WTC11 (cell line): ENCODE measurements around the gene CD6. TPM values are rescaled to one million over a fixed set of nuclear protein-coding genes. Genes with fewer than 3 reads are reported as not detected.

Experiments used
- ATAC-seq: fragments of 200-7000 bp; cut with Tn5 transposase; 2 replicates; pipeline ENCODE4 v1.10.0; 2021; ENCODE audit warnings: mild to moderate bottlenecking, moderate library complexity
- CTCF ChIA-PET: fragments of 300-600 bp; sonication (Branson Sonifier 250); formaldehyde crosslinking; loops from one replicate; lab custom pipeline; 2021; ENCODE audit warnings: antibody characterized with exemption; lab: Charles Lee
- POLR2A ChIA-PET: fragments of 350-600 bp; sonication (Branson Sonifier 250); formaldehyde crosslinking; loops from one replicate; lab custom pipeline; 2021; ENCODE audit warnings: antibody characterized with exemption; lab: Charles Lee
- DNase-seq: peaks from one replicate; pipeline ENCODE4 v3.0.0; 2021; ENCODE audit warnings: low spot score
- H3K27ac Mint-ChIP-seq: 2 replicates; pipeline ENCODE4 v1.8.0; 2021; ENCODE audit warnings: mixed read lengths
- H3K27me3 Mint-ChIP-seq: 2 replicates; pipeline ENCODE4 v1.8.0; 2021; ENCODE audit warnings: low read depth, mild to moderate bottlenecking, moderate library complexity, mixed read lengths
- H3K36me3 Mint-ChIP-seq: 2 replicates; pipeline ENCODE4 v1.8.0; 2021; ENCODE audit warnings: mixed read lengths
- H3K4me1 Mint-ChIP-seq: 2 replicates; pipeline ENCODE4 v1.8.0; 2022; ENCODE audit warnings: mixed read lengths
- H3K4me3 Mint-ChIP-seq: 2 replicates; pipeline ENCODE4 v1.8.0; 2021; ENCODE audit warnings: mild to moderate bottlenecking, moderate library complexity, mixed read lengths
- H3K9me3 Mint-ChIP-seq: 2 replicates; pipeline ENCODE4 v1.8.0; 2021; ENCODE audit warnings: mixed read lengths
- ATF1 ChIP-seq: sonication (generic); formaldehyde crosslinking; IDR thresholded peaks from 2 replicates; pipeline ENCODE4 v1.8.1; 2023; ENCODE audit warnings: mild to moderate bottlenecking, moderate library complexity, missing genetic modification reagents
- EMX1 ChIP-seq: fragments of 250-450 bp; sonication (Bioruptor Pico); IDR thresholded peaks from 2 replicates; pipeline ENCODE4 v1.8.0; 2021; ENCODE audit warnings: mild to moderate bottlenecking
- JAZF1 ChIP-seq: fragments of 250-450 bp; sonication (Bioruptor Pico); IDR thresholded peaks from 2 replicates; pipeline ENCODE4 v1.9.0; 2021; ENCODE audit warnings: moderate library complexity, mild to moderate bottlenecking, inconsistent platforms
- OVOL2 ChIP-seq: fragments of 250-450 bp; sonication (Bioruptor Pico); IDR thresholded peaks from 2 replicates; pipeline ENCODE4 v1.9.0; 2021; ENCODE audit warnings: mild to moderate bottlenecking, borderline replicate concordance
- RELA ChIP-seq: sonication (generic); formaldehyde crosslinking; IDR thresholded peaks from 2 replicates; pipeline ENCODE4 v1.8.1; 2022; ENCODE audit warnings: missing genetic modification reagents, mild to moderate bottlenecking, borderline replicate concordance
- RORB ChIP-seq: fragments of 250-450 bp; sonication (Bioruptor Pico); IDR thresholded peaks from 2 replicates; pipeline ENCODE4 v1.9.0; 2021; ENCODE audit warnings: mild to moderate bottlenecking
- ZNF121 ChIP-seq: sonication (generic); formaldehyde crosslinking; IDR thresholded peaks from 2 replicates; pipeline ENCODE4 v1.8.0; 2023; ENCODE audit warnings: missing genetic modification reagents
- ZNF138 ChIP-seq: sonication (generic); formaldehyde crosslinking; conservative IDR thresholded peaks from 2 replicates; pipeline ENCODE4 v1.8.1; 2022; ENCODE audit warnings: mild to moderate bottlenecking, moderate library complexity, missing genetic modification reagents
- ZNF396 ChIP-seq: fragments of 250-450 bp; sonication (Bioruptor Pico); IDR thresholded peaks from 2 replicates; pipeline ENCODE4 v1.8.0; 2021; ENCODE audit warnings: mild to moderate bottlenecking, moderate library complexity, borderline replicate concordance
- ZNF416 ChIP-seq: fragments of 250-450 bp; sonication (Bioruptor Pico); IDR thresholded peaks from 2 replicates; pipeline ENCODE4 v1.9.0; 2021; ENCODE audit warnings: mild to moderate bottlenecking, inconsistent platforms
- total RNA-seq: library from RNA; stranded (reverse); gene quantifications from 3 replicates; pipeline ENCODE4 v1.2.3, GENCODE V29; 2021
- TF ChIP-seq, protein P1 (sequence below): sonication (generic); formaldehyde crosslinking; IDR thresholded peaks from 2 replicates; pipeline ENCODE4 v1.8.1; 2022; ENCODE audit warnings: missing genetic modification reagents, borderline replicate concordance
- TF ChIP-seq, protein P2 (sequence below): sonication (generic); formaldehyde crosslinking; IDR thresholded peaks from 2 replicates; pipeline ENCODE4 v1.8.0; 2023; ENCODE audit warnings: missing genetic modification reagents, mild to moderate bottlenecking, borderline replicate concordance
- TF ChIP-seq, protein P3 (sequence below): fragments of 250-450 bp; sonication (Bioruptor Pico); IDR thresholded peaks from 2 replicates; pipeline ENCODE4 v1.9.0; 2021; ENCODE audit warnings: mild to moderate bottlenecking, borderline replicate concordance
- TF ChIP-seq, protein P4 (sequence below): sonication (generic); formaldehyde crosslinking; conservative IDR thresholded peaks from 2 replicates; pipeline ENCODE4 v1.8.1; 2022; ENCODE audit warnings: mild to moderate bottlenecking, missing genetic modification reagents
- TF ChIP-seq, protein P5 (sequence below): fragments of 250-450 bp; sonication (Bioruptor Pico); IDR thresholded peaks from 2 replicates; pipeline ENCODE4 v1.9.0; 2021; ENCODE audit warnings: mild to moderate bottlenecking
- TF ChIP-seq, protein P6 (sequence below): sonication (generic); formaldehyde crosslinking; IDR thresholded peaks from 2 replicates; pipeline ENCODE4 v1.8.1; 2023; ENCODE audit warnings: mild to moderate bottlenecking, missing genetic modification reagents
- TF ChIP-seq, protein P7 (sequence below): sonication (generic); formaldehyde crosslinking; IDR thresholded peaks from 2 replicates; pipeline ENCODE4 v1.8.1; 2022; ENCODE audit warnings: low read depth, mild to moderate bottlenecking, moderate library complexity, missing genetic modification reagents, borderline replicate concordance

Gene CD6
- total RNA-seq, 1 experiment from 2014 or later, result 1.0 TPM

DNA sequence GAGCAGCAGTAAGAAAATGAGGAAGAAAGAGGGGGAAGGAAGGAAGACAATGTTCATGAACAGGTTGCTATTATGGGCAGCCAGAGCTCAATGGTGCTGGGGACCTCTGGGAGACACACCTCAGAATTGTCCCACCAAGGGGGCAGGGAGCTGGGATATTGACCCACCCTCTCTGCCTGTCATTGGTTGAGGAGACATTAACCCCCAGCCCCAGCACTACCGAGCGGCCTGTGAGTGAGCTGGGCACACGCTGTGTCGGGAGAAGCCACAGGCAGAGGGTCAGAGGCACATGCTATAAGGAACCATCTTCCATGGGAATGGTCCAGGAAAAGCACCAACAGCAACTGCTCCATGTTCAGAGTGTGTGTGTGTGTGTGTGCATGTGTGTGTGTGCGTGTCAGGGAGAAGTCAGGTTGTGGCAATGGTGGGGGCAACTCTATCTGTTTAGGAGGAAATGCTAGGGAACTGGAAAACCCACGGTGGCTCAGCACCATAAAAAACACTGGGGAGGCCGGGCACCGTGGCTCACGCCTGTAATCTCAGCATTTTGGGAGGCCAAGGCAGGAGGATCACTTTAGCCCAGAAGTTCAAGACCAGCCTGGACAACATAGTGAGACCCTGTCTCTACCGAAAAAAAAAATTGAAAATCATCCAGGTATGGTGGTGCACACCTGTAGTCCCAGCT, 49.2 kb downstream of the CD6 start:
- Mint-ChIP-seq H3K4me1 (peaks cover 26% of the 10 kb centered on the region), H3K27ac (no peak overlapping the region), H3K9me3 (no peaks in the 10 kb centered on the region)
- CTCF ChIA-PET, result no interaction called here
- no peak for ATAC-seq
- TF ChIP-seq, protein P1, sequence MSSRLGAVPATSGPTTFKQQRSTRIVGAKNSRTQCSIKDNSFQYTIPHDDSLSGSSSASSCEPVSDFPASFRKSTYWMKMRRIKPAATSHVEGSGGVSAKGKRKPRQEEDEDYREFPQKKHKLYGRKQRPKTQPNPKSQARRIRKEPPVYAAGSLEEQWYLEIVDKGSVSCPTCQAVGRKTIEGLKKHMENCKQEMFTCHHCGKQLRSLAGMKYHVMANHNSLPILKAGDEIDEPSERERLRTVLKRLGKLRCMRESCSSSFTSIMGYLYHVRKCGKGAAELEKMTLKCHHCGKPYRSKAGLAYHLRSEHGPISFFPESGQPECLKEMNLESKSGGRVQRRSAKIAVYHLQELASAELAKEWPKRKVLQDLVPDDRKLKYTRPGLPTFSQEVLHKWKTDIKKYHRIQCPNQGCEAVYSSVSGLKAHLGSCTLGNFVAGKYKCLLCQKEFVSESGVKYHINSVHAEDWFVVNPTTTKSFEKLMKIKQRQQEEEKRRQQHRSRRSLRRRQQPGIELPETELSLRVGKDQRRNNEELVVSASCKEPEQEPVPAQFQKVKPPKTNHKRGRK, result no peak
- TF ChIP-seq RELA (CRISPR knock-in tag), result no peak
- TF ChIP-seq ZNF121, result peak; percentile 27; the same call in 1 of the 2 replicates
- TF ChIP-seq, all 79 proteins: peak for 1
- peaks cover 34% of the 10 kb centered on the region for H3K27me3 Mint-ChIP-seq
- no peak for DNase-seq
- H3K4me3 Mint-ChIP-seq, result peak overlapping the region; percentile 66
- POLR2A ChIA-PET, result no interaction called here
- H3K36me3 Mint-ChIP-seq, result no peaks in the 10 kb centered on the region

DNA sequence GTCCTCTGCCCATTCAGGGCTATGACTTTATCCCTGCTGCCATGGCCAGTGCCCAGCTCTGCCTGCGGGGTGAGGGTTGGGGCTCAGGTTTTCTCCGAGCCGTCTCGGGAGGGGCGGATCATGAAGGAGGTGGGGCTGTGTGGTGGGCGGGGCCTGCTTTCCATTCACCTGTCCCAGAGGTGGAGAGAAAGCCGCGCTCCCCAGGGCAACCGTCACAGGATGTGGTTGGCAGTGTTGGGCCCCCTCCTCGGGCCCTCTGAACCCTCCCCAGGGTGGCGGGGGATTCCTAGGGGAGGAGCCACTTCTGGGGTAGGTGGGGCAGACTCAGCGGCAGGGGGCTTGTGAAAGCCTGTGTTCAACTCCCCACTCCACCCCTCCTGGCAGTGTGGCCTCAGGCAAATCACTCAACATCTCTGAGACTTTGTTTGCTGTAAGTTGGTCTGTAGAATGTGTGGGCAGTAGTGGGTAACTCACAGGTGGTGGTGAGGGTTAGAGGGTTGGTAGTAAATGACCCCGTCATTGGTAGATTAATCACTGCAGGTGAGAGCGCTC, 50.3 kb downstream of the CD6 start:
- H3K36me3 Mint-ChIP-seq, result no peaks in the 10 kb centered on the region
- peak; percentile 96 for ATAC-seq
- ChIA-PET CTCF (interaction anchor here (1.1 kb wide), 1 partner anchor 122 kb away, joined by 3 read pairs; no protein-coding TSS in a partner anchor), POLR2A (no interaction called here)
- peaks cover 26% of the 10 kb centered on the region for H3K4me1 Mint-ChIP-seq
- H3K4me3 Mint-ChIP-seq, result peak overlapping the region; percentile 66
- no peak overlapping the region for H3K27ac Mint-ChIP-seq
- no peaks in the 10 kb centered on the region for H3K9me3 Mint-ChIP-seq
- DNase-seq, result peak; percentile 83
- H3K27me3 Mint-ChIP-seq, result peaks cover 26% of the 10 kb centered on the region
- TF ChIP-seq ZNF396 (CRISPR knock-in tag) (no peak), ZNF121 (no peak), JAZF1 (no peak), ZNF416 (CRISPR knock-in tag) (no peak), RORB (CRISPR knock-in tag) (no peak), ZNF138 (CRISPR knock-in tag) (no peak), EMX1 (CRISPR knock-in tag) (no peak), ATF1 (CRISPR knock-in tag) (no peak), OVOL2 (CRISPR knock-in tag) (no peak)
- TF ChIP-seq, protein P2, sequence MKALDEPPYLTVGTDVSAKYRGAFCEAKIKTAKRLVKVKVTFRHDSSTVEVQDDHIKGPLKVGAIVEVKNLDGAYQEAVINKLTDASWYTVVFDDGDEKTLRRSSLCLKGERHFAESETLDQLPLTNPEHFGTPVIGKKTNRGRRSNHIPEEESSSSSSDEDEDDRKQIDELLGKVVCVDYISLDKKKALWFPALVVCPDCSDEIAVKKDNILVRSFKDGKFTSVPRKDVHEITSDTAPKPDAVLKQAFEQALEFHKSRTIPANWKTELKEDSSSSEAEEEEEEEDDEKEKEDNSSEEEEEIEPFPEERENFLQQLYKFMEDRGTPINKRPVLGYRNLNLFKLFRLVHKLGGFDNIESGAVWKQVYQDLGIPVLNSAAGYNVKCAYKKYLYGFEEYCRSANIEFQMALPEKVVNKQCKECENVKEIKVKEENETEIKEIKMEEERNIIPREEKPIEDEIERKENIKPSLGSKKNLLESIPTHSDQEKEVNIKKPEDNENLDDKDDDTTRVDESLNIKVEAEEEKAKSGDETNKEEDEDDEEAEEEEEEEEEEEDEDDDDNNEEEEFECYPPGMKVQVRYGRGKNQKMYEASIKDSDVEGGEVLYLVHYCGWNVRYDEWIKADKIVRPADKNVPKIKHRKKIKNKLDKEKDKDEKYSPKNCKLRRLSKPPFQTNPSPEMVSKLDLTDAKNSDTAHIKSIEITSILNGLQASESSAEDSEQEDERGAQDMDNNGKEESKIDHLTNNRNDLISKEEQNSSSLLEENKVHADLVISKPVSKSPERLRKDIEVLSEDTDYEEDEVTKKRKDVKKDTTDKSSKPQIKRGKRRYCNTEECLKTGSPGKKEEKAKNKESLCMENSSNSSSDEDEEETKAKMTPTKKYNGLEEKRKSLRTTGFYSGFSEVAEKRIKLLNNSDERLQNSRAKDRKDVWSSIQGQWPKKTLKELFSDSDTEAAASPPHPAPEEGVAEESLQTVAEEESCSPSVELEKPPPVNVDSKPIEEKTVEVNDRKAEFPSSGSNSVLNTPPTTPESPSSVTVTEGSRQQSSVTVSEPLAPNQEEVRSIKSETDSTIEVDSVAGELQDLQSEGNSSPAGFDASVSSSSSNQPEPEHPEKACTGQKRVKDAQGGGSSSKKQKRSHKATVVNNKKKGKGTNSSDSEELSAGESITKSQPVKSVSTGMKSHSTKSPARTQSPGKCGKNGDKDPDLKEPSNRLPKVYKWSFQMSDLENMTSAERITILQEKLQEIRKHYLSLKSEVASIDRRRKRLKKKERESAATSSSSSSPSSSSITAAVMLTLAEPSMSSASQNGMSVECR (CRISPR knock-in tag), result no peak
- TF ChIP-seq, protein P3, sequence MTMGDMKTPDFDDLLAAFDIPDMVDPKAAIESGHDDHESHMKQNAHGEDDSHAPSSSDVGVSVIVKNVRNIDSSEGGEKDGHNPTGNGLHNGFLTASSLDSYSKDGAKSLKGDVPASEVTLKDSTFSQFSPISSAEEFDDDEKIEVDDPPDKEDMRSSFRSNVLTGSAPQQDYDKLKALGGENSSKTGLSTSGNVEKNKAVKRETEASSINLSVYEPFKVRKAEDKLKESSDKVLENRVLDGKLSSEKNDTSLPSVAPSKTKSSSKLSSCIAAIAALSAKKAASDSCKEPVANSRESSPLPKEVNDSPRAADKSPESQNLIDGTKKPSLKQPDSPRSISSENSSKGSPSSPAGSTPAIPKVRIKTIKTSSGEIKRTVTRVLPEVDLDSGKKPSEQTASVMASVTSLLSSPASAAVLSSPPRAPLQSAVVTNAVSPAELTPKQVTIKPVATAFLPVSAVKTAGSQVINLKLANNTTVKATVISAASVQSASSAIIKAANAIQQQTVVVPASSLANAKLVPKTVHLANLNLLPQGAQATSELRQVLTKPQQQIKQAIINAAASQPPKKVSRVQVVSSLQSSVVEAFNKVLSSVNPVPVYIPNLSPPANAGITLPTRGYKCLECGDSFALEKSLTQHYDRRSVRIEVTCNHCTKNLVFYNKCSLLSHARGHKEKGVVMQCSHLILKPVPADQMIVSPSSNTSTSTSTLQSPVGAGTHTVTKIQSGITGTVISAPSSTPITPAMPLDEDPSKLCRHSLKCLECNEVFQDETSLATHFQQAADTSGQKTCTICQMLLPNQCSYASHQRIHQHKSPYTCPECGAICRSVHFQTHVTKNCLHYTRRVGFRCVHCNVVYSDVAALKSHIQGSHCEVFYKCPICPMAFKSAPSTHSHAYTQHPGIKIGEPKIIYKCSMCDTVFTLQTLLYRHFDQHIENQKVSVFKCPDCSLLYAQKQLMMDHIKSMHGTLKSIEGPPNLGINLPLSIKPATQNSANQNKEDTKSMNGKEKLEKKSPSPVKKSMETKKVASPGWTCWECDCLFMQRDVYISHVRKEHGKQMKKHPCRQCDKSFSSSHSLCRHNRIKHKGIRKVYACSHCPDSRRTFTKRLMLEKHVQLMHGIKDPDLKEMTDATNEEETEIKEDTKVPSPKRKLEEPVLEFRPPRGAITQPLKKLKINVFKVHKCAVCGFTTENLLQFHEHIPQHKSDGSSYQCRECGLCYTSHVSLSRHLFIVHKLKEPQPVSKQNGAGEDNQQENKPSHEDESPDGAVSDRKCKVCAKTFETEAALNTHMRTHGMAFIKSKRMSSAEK (CRISPR knock-in tag), result no peak
- TF ChIP-seq, protein P4, sequence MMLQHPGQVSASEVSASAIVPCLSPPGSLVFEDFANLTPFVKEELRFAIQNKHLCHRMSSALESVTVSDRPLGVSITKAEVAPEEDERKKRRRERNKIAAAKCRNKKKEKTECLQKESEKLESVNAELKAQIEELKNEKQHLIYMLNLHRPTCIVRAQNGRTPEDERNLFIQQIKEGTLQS (CRISPR knock-in tag), result no peak
- TF ChIP-seq, protein P5, sequence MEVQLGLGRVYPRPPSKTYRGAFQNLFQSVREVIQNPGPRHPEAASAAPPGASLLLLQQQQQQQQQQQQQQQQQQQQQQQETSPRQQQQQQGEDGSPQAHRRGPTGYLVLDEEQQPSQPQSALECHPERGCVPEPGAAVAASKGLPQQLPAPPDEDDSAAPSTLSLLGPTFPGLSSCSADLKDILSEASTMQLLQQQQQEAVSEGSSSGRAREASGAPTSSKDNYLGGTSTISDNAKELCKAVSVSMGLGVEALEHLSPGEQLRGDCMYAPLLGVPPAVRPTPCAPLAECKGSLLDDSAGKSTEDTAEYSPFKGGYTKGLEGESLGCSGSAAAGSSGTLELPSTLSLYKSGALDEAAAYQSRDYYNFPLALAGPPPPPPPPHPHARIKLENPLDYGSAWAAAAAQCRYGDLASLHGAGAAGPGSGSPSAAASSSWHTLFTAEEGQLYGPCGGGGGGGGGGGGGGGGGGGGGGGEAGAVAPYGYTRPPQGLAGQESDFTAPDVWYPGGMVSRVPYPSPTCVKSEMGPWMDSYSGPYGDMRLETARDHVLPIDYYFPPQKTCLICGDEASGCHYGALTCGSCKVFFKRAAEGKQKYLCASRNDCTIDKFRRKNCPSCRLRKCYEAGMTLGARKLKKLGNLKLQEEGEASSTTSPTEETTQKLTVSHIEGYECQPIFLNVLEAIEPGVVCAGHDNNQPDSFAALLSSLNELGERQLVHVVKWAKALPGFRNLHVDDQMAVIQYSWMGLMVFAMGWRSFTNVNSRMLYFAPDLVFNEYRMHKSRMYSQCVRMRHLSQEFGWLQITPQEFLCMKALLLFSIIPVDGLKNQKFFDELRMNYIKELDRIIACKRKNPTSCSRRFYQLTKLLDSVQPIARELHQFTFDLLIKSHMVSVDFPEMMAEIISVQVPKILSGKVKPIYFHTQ, result no peak
- TF ChIP-seq, protein P6, sequence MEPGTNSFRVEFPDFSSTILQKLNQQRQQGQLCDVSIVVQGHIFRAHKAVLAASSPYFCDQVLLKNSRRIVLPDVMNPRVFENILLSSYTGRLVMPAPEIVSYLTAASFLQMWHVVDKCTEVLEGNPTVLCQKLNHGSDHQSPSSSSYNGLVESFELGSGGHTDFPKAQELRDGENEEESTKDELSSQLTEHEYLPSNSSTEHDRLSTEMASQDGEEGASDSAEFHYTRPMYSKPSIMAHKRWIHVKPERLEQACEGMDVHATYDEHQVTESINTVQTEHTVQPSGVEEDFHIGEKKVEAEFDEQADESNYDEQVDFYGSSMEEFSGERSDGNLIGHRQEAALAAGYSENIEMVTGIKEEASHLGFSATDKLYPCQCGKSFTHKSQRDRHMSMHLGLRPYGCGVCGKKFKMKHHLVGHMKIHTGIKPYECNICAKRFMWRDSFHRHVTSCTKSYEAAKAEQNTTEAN (CRISPR knock-in tag), result no peak
- TF ChIP-seq, protein P7, sequence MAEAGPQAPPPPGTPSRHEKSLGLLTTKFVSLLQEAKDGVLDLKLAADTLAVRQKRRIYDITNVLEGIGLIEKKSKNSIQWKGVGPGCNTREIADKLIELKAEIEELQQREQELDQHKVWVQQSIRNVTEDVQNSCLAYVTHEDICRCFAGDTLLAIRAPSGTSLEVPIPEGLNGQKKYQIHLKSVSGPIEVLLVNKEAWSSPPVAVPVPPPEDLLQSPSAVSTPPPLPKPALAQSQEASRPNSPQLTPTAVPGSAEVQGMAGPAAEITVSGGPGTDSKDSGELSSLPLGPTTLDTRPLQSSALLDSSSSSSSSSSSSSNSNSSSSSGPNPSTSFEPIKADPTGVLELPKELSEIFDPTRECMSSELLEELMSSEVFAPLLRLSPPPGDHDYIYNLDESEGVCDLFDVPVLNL, result no peak
